CD4-positive, CD25-positive, alpha-beta regulatory T cell (primary cell): ENCODE measurements around the gene FARP1. TPM values are rescaled to one million over a fixed set of nuclear protein-coding genes. Genes with fewer than 3 reads are reported as not detected.

Experiments
- ATAC-seq, 2 donors: fragments of 150-1000 bp; cut with Tn5 transposase; one replicate each; pipeline ENCODE4 v1.10.0; 2021; ENCODE audit warnings: low read depth in 2 of 2, moderate number of reproducible peaks in 2 of 2, moderate library complexity in 1 of 2
- DNase-seq, 3 donors: peaks; one replicate each; pipeline versions ENCODE4 v3.0.0 to v3.0.0-alpha.2; 2012 to 2022; ENCODE audit warnings: mixed read lengths in 1 of 3
- H3K27ac ChIP-seq: one replicate; pipeline ENCODE4 v1.7.0; 2013; ENCODE audit warnings: mild to moderate bottlenecking, low read length; ENCODE audit not compliant: insufficient read depth, poor library complexity, severe bottlenecking
- H3K27me3 ChIP-seq: one replicate; pipeline ENCODE4 v1.7.0; 2013; ENCODE audit warnings: low read length; ENCODE audit not compliant: control insufficient read depth, insufficient read depth
- H3K36me3 ChIP-seq: one replicate; pipeline ENCODE4 v1.7.0; 2013; ENCODE audit warnings: mild to moderate bottlenecking, low read length, moderate library complexity; ENCODE audit not compliant: control insufficient read depth, insufficient read depth
- H3K4me1 ChIP-seq: 2 replicates; pipeline ENCODE4 v1.7.0; 2013; ENCODE audit warnings: mild to moderate bottlenecking, low read length; ENCODE audit not compliant: insufficient read depth, control insufficient read depth, poor library complexity, severe bottlenecking
- H3K4me3 ChIP-seq: one replicate; pipeline ENCODE4 v1.7.0; 2013; ENCODE audit warnings: low read depth, mild to moderate bottlenecking, low read length, moderate library complexity
- H3K9me3 ChIP-seq, 2 experiments: 1 replicate in 1 of 2; 2 replicates in 1 of 2; pipeline ENCODE4 v1.7.0; 2013; ENCODE audit warnings: low read length in 2 of 2, mild to moderate bottlenecking in 1 of 2, moderate library complexity in 1 of 2; ENCODE audit not compliant: control insufficient read depth in 2 of 2
- H3K27ac Mint-ChIP-seq, 3 donors: one replicate each; pipeline ENCODE4 v1.8.0; 2020 to 2022; ENCODE audit warnings: mild to moderate bottlenecking in 3 of 3, mixed read lengths in 3 of 3, moderate library complexity in 2 of 3
- H3K27me3 Mint-ChIP-seq: one replicate; pipeline ENCODE4 v1.8.0; 2022; ENCODE audit warnings: mild to moderate bottlenecking, mixed read lengths
- H3K36me3 Mint-ChIP-seq: one replicate; pipeline ENCODE4 v1.8.0; 2020; ENCODE audit warnings: mixed read lengths
- H3K4me1 Mint-ChIP-seq, 4 donors: one replicate each; pipeline ENCODE4 v1.8.0; 2020 to 2022; ENCODE audit warnings: mixed read lengths in 4 of 4, mild to moderate bottlenecking in 1 of 4
- H3K4me3 Mint-ChIP-seq, 4 donors: one replicate each; pipeline ENCODE4 v1.8.0; 2020 to 2022; ENCODE audit warnings: mild to moderate bottlenecking in 4 of 4, mixed read lengths in 4 of 4, moderate library complexity in 3 of 4
- H3K9me3 Mint-ChIP-seq, 7 donors: one replicate each; pipeline ENCODE4 v1.8.0; 2020 to 2022; ENCODE audit warnings: mixed read lengths in 7 of 7, mild to moderate bottlenecking in 3 of 7, moderate library complexity in 2 of 7
- polyA plus RNA-seq, 4 donors: library from polyadenylated mRNA; unstranded; fragments of 300-500 nt; fragmentation: Illumina TruSeq; gene quantifications; one replicate each; pipeline ENCODE4 v1.2.3, GENCODE V29; 2021
- total RNA-seq: library from RNA; stranded (reverse); gene quantifications from one replicate; pipeline ENCODE4 v1.2.3, GENCODE V29; 2022

Gene FARP1, protein sequence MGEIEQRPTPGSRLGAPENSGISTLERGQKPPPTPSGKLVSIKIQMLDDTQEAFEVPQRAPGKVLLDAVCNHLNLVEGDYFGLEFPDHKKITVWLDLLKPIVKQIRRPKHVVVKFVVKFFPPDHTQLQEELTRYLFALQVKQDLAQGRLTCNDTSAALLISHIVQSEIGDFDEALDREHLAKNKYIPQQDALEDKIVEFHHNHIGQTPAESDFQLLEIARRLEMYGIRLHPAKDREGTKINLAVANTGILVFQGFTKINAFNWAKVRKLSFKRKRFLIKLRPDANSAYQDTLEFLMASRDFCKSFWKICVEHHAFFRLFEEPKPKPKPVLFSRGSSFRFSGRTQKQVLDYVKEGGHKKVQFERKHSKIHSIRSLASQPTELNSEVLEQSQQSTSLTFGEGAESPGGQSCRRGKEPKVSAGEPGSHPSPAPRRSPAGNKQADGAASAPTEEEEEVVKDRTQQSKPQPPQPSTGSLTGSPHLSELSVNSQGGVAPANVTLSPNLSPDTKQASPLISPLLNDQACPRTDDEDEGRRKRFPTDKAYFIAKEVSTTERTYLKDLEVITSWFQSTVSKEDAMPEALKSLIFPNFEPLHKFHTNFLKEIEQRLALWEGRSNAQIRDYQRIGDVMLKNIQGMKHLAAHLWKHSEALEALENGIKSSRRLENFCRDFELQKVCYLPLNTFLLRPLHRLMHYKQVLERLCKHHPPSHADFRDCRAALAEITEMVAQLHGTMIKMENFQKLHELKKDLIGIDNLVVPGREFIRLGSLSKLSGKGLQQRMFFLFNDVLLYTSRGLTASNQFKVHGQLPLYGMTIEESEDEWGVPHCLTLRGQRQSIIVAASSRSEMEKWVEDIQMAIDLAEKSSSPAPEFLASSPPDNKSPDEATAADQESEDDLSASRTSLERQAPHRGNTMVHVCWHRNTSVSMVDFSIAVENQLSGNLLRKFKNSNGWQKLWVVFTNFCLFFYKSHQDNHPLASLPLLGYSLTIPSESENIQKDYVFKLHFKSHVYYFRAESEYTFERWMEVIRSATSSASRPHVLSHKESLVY
- total RNA-seq (0.79 TPM), polyA plus RNA-seq (under 1 TPM; 0.25 to 0.56 (median 0.44) TPM)

DNA sequence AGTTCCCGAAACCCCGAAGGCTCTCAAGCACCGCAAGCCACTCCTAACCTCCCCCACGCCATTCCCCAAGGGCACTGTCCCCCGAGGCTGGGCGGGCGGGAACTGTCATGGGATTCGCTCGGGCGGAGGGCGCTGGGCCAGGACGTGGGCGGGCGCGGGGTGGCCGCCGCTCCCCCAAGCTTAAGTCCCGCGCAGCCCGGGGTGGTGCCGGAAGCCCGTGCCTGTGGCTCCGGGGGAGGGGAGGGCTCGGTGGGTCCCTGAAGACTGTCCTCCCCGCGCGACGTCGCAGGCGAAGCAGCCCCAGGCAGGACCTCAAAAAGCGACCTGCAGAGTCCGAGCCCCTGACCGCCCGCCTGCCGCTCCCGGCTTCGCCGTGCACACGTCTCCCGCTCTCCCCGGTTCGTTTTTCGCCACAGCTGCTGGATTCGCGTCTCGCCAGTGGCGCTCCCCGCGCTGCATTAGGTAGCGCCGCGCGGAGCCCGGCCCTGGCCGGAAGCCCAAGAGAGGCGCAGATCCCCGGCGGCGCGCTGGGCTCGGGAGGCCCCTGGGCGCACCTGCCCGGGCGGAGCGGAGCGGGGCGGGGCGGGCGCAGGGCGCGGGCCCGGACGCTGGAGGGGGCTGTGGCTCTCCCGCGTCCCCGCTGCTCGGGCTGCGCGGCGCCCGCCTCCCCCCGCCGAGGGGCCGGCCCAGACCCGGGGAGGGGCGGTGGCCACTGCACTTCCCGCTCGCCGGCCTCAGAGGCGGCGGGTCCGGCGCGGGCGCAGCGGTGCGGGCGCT, at the start of gene FARP1:
Gene FARP1, plus strand, starts transcription at position 715 of the 777 bp plus-strand sequence. CDS start 70,149 bp downstream, outside the sequence.
- peak in 2 of 3 donors; percentile 3 to 59 for DNase-seq
- ATAC-seq = peak; percentile 46 to 60
- H3K4me1 ChIP-seq = peaks cover 8% of the 10 kb centered on the region
- H3K4me3 Mint-ChIP-seq = peak within 1 kb of the TSS in 3 of 4 donors; percentile 65 to 73 (median 73)
- no peaks in the 10 kb centered on the region for H3K36me3 Mint-ChIP-seq
- no peak within 1 kb of the TSS for H3K4me3 ChIP-seq
- H3K9me3 Mint-ChIP-seq = peaks cover 0 to 3% (median 0%) of the 10 kb centered on the region in 7 donors
- no peak within 1 kb of the TSS for H3K27ac ChIP-seq
- peaks cover 64% of the 10 kb centered on the region for H3K27me3 Mint-ChIP-seq
- no peaks in the 10 kb centered on the region for H3K9me3 ChIP-seq
- no peak within 1 kb of the TSS for H3K27ac Mint-ChIP-seq
- H3K36me3 ChIP-seq = no peaks in the 10 kb centered on the region
- H3K27me3 ChIP-seq = peaks cover 19% of the 10 kb centered on the region
- peaks cover 0 to 22% (median 0%) of the 10 kb centered on the region in 4 donors for H3K4me1 Mint-ChIP-seq

DNA sequence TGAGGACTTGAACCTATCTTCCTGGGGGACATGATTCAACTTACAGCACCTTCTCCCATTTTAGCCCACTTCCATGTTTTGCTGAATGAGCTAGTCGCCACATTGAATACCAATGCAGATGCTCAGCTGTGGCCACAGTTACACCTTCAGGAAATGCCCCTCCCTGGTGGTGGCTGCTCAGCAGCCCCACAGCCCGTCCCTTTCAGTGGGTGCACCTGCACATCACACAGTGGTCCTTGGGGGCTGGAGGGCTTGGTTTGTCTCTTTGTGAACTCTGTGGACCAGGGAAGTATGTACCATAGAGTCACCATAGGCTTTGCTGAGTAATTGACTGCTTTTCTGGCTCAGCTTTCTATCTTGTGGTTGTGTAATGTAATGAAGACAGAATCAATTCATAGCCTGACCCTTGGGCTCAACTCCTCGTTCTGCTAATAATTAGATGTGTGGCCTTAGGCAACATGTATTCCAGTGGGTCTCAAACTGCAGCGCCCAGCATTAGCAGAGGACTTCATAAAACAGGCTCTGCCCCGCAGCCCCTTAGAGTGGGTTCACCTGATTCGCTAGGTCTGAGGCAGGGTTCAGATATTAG, 48.1 kb upstream of the FARP1 start:
- H3K36me3 ChIP-seq = no peaks in the 10 kb centered on the region
- ATAC-seq = no peak

DNA sequence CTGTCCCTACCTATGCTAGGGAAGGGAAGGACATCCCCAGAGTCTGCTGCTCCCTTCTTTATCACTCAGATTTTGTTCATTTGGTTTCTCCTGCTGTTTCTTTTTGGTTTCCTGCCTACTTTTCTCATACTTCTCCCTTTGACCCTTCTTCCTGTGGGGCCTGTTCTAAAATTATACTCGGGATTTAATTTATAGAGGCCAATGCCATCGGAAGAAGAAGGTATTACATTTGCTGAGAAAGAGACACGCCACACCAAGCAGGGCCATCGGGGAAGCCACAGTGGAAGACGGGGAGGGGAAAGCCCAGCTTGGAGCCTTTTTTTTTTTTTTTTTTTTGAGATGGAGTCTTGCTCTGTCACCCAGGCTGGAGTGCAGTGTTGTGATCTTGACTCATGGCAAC, 46.8 kb upstream of the FARP1 start:
- Mint-ChIP-seq H3K9me3 (peaks cover 0 to 4% (median 0%) of the 10 kb centered on the region in 7 donors), H3K4me1 (peaks cover 0 to 5% (median 0%) of the 10 kb centered on the region in 4 donors), H3K27ac (no peak overlapping the region), H3K4me3 (no peak overlapping the region), H3K36me3 (no peaks in the 10 kb centered on the region), H3K27me3 (peaks cover 4% of the 10 kb centered on the region)
- no peaks in the 10 kb centered on the region for H3K36me3 ChIP-seq
- no peak for ATAC-seq
- H3K4me1 ChIP-seq = no peaks in the 10 kb centered on the region
- DNase-seq = no peak
- H3K9me3 ChIP-seq = no peaks in the 10 kb centered on the region
- H3K4me3 ChIP-seq = no peak overlapping the region
- no peak overlapping the region for H3K27ac ChIP-seq
- H3K27me3 ChIP-seq = peaks cover 3% of the 10 kb centered on the region

More for the DNA sequence above, 48.1 kb upstream of the FARP1 start:
- Mint-ChIP-seq H3K27ac (no peak overlapping the region), H3K4me1 (peaks cover 0 to 5% (median 0%) of the 10 kb centered on the region in 4 donors), H3K27me3 (peaks cover 4% of the 10 kb centered on the region), H3K4me3 (no peak overlapping the region), H3K36me3 (no peaks in the 10 kb centered on the region), H3K9me3 (peaks cover 0 to 4% (median 1%) of the 10 kb centered on the region in 7 donors)
- Histone ChIP-seq H3K4me1 (no peaks in the 10 kb centered on the region), H3K27me3 (peaks cover 3% of the 10 kb centered on the region), H3K4me3 (no peak overlapping the region), H3K27ac (no peak overlapping the region), H3K9me3 (no peaks in the 10 kb centered on the region)
- no peak for DNase-seq

DNA sequence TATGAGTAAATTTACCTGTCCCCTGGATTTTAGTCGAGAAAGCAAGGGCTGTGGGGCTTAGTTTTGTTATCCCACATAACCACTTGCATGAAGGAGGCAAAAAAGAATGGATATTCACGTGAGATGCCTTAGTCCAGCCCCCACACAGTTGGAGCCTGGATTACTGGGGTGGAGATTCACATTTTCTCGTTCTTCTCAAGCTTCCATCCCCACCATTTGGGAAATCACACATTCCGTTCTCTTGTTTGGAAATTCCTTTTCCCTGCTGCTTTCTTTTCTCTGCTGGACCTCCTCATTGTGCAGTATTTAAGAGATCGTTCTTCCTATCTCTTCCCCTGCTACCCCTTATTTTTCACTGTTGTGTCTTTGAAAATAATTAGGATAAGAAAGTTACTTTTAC, 45.1 kb upstream of the FARP1 start:
- Histone ChIP-seq H3K27me3 (peaks cover 3% of the 10 kb centered on the region), H3K4me3 (no peak overlapping the region), H3K27ac (no peak overlapping the region), H3K4me1 (no peaks in the 10 kb centered on the region), H3K36me3 (no peaks in the 10 kb centered on the region), H3K9me3 (no peaks in the 10 kb centered on the region)
- Mint-ChIP-seq H3K9me3 (peaks cover 0 to 4% (median 0%) of the 10 kb centered on the region in 7 donors), H3K36me3 (no peaks in the 10 kb centered on the region), H3K4me1 (peaks cover 0 to 5% (median 0%) of the 10 kb centered on the region in 4 donors), H3K27me3 (peaks cover 4% of the 10 kb centered on the region), H3K27ac (no peak overlapping the region), H3K4me3 (no peak overlapping the region)
- DNase-seq (no peak), ATAC-seq (no peak)

DNA sequence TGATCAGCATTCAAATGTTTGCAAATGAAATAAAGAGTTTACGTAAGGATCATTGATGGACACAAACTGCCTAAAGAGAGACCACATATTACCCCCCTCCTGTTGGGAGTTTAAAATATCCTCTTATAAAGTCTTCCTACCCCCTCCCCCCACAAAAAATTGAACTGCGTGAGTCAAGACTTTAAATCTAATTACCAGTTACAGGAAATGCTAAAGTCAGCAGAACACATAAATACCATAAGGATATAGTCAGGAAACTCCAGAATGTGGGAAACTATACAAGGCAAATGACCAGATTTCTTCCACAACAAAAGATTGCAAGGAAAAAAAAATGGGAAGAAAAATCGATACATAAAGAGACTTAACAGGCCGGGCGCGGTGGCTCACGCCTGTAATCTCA, 44.4 kb upstream of the FARP1 start:
- Mint-ChIP-seq H3K27me3 (peaks cover 4% of the 10 kb centered on the region), H3K9me3 (peaks cover 0 to 4% (median 0%) of the 10 kb centered on the region in 7 donors), H3K4me1 (peaks cover 0 to 5% (median 0%) of the 10 kb centered on the region in 4 donors), H3K36me3 (no peaks in the 10 kb centered on the region), H3K27ac (no peak overlapping the region), H3K4me3 (no peak overlapping the region)
- H3K36me3 ChIP-seq = no peaks in the 10 kb centered on the region
- no peak overlapping the region for H3K4me3 ChIP-seq
- no peaks in the 10 kb centered on the region for H3K4me1 ChIP-seq
- no peaks in the 10 kb centered on the region for H3K9me3 ChIP-seq
- no peak for DNase-seq
- no peak overlapping the region for H3K27ac ChIP-seq
- peaks cover 3% of the 10 kb centered on the region for H3K27me3 ChIP-seq
- no peak for ATAC-seq

DNA sequence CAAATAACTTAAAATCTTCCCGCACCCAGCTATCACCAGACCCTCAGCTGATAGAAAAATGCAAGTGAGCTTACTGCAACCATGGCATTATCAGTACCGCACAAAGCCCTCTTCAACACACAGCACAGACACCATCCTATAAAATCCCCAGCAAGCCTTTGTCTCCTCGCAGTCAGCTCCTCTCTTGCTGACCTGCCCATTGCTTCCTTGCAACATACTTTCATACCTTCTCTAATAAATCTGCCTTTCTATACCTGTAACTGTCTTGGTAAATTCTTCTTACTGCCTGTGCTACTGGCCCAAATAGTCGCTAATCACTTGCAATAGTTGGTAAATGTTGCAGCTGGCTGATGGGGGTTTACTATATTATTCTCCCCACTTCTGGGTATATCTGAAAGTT, 43.3 kb upstream of the FARP1 start:
- no peak for DNase-seq
- Mint-ChIP-seq H3K27ac (no peak overlapping the region), H3K36me3 (no peaks in the 10 kb centered on the region), H3K9me3 (peaks cover 0 to 4% (median 0%) of the 10 kb centered on the region in 7 donors), H3K4me1 (peaks cover 0 to 5% (median 0%) of the 10 kb centered on the region in 4 donors), H3K4me3 (no peak overlapping the region), H3K27me3 (peaks cover 4% of the 10 kb centered on the region)
- H3K9me3 ChIP-seq = no peaks in the 10 kb centered on the region
- H3K27me3 ChIP-seq = peaks cover 3% of the 10 kb centered on the region
- H3K36me3 ChIP-seq = no peaks in the 10 kb centered on the region
- ATAC-seq = no peak
- H3K4me1 ChIP-seq = no peaks in the 10 kb centered on the region
- no peak overlapping the region for H3K4me3 ChIP-seq
- H3K27ac ChIP-seq = no peak overlapping the region
